Measurements from ENCODE around the gene SLC25A30. TPM values are rescaled to one million over a fixed set of nuclear protein-coding genes. Genes with fewer than 3 reads are reported as not detected.

Gene SLC25A30
- total and polyA plus RNA-seq, 2 of the 13 experiments (the other 11 are each of a cell fraction or from before 2014, with no cell fraction given) = 19.6 to 22.5 TPM

DNA sequence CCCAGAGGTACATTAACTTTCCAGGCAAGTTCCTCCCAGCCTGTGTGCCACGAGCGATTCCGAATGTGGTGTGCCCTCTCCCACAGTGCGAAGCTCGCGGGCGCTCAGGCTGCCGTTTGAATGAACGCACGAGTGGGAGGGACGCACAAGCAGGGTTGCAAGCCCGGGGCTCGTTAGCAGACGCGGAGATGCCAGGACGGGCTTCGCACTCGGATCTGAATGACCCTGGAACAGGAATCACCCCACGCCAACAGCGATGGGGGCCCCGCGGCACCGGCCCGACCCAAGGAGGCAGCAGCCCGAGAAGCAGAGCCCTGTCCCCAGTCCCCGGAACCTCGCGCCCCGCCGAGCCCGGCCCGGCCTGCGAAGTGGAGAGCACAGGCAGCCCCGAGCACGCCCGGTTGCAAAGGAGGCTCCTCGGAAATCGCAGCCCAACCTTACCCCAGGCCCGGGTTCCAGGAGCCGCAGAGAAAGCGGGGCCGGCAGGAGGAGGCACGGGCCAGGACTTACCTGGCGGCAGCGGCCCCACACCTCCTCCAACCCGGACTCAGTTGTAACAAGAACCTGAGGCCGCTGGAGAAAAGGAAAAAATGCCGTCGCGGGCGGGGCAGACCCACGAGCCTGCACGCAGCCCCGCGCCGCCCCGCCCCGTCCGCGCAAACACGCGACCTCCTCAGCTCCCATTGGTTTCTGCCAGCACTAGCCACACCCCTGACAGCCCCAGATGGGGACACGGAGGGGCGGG, at the start of gene SLC25A30 (continued):
- peak; percentile 16; the same call in 1 of the 2 replicates for TF ChIP-seq TBX3 (IDR thresholded peaks at IDR 0.05; ENCODE audit: borderline replicate concordance)
- TF ChIP-seq, protein P1, sequence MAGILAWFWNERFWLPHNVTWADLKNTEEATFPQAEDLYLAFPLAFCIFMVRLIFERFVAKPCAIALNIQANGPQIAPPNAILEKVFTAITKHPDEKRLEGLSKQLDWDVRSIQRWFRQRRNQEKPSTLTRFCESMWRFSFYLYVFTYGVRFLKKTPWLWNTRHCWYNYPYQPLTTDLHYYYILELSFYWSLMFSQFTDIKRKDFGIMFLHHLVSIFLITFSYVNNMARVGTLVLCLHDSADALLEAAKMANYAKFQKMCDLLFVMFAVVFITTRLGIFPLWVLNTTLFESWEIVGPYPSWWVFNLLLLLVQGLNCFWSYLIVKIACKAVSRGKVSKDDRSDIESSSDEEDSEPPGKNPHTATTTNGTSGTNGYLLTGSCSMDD (CRISPR knock-in tag; IDR thresholded peaks at IDR 0.05) = no peak
- peak; percentile 8; the same call in 1 of the 2 replicates for TF ChIP-seq ZNF160 (CRISPR knock-in tag; IDR thresholded peaks at IDR 0.05)
- TF ChIP-seq ZNF746 (CRISPR knock-in tag; IDR thresholded peaks at IDR 0.05) = 0 out of 2 replicates have a peak, but pooled peaks have one; percentile 38
- peak; percentile 46; the same call in 1 of the 2 replicates for TF ChIP-seq NR0B2 (CRISPR knock-in tag; IDR thresholded peaks at IDR 0.05)
- no peak for TF ChIP-seq MYNN (CRISPR knock-in tag; IDR thresholded peaks at IDR 0.05; ENCODE audit: low read depth)
- no peak for TF ChIP-seq ZNF326 (CRISPR knock-in tag; IDR thresholded peaks at IDR 0.05; ENCODE audit: borderline replicate concordance)
- peak; percentile 54; the same call in 1 of the 2 replicates for TF ChIP-seq SALL1 (CRISPR knock-in tag; IDR thresholded peaks at IDR 0.05)
- peak; percentile 60; the same call in 1 of the 3 replicates for TF ChIP-seq MXI1 (IDR thresholded peaks at IDR 0.05; ENCODE audit: borderline replicate concordance, low read depth, low read length)
- peak; percentile 60; the same call in 1 of the 2 replicates for TF ChIP-seq MAZ (IDR thresholded peaks at IDR 0.05; ENCODE audit: borderline replicate concordance, low read depth, low read length)
- TF ChIP-seq MAZ (CRISPR knock-in tag; IDR thresholded peaks at IDR 0.05; ENCODE audit: low read depth) = no peak
- no peak for TF ChIP-seq ZSCAN31 (CRISPR knock-in tag; IDR thresholded peaks at IDR 0.05; ENCODE audit: low read depth)
- no peak for TF ChIP-seq SIN3B (IDR thresholded peaks at IDR 0.05; ENCODE audit: low read length)
- TF ChIP-seq, protein P2, sequence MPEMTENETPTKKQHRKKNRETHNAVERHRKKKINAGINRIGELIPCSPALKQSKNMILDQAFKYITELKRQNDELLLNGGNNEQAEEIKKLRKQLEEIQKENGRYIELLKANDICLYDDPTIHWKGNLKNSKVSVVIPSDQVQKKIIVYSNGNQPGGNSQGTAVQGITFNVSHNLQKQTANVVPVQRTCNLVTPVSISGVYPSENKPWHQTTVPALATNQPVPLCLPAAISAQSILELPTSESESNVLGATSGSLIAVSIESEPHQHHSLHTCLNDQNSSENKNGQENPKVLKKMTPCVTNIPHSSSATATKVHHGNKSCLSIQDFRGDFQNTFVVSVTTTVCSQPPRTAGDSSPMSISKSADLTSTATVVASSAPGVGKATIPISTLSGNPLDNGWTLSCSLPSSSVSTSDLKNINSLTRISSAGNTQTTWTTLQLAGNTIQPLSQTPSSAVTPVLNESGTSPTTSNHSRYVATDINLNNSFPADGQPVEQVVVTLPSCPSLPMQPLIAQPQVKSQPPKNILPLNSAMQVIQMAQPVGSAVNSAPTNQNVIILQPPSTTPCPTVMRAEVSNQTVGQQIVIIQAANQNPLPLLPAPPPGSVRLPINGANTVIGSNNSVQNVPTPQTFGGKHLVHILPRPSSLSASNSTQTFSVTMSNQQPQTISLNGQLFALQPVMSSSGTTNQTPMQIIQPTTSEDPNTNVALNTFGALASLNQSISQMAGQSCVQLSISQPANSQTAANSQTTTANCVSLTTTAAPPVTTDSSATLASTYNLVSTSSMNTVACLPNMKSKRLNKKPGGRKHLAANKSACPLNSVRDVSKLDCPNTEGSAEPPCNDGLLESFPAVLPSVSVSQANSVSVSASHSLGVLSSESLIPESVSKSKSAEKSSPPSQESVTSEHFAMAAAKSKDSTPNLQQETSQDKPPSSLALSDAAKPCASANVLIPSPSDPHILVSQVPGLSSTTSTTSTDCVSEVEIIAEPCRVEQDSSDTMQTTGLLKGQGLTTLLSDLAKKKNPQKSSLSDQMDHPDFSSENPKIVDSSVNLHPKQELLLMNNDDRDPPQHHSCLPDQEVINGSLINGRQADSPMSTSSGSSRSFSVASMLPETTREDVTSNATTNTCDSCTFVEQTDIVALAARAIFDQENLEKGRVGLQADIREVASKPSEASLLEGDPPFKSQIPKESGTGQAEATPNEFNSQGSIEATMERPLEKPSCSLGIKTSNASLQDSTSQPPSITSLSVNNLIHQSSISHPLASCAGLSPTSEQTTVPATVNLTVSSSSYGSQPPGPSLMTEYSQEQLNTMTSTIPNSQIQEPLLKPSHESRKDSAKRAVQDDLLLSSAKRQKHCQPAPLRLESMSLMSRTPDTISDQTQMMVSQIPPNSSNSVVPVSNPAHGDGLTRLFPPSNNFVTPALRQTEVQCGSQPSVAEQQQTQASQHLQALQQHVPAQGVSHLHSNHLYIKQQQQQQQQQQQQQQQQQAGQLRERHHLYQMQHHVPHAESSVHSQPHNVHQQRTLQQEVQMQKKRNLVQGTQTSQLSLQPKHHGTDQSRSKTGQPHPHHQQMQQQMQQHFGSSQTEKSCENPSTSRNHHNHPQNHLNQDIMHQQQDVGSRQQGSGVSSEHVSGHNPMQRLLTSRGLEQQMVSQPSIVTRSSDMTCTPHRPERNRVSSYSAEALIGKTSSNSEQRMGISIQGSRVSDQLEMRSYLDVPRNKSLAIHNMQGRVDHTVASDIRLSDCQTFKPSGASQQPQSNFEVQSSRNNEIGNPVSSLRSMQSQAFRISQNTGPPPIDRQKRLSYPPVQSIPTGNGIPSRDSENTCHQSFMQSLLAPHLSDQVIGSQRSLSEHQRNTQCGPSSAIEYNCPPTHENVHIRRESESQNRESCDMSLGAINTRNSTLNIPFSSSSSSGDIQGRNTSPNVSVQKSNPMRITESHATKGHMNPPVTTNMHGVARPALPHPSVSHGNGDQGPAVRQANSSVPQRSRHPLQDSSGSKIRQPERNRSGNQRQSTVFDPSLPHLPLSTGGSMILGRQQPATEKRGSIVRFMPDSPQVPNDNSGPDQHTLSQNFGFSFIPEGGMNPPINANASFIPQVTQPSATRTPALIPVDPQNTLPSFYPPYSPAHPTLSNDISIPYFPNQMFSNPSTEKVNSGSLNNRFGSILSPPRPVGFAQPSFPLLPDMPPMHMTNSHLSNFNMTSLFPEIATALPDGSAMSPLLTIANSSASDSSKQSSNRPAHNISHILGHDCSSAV (CRISPR knock-in tag; IDR thresholded peaks at IDR 0.05; ENCODE audit: borderline replicate concordance) = no peak
- TF ChIP-seq NFKBIZ (CRISPR knock-in tag; IDR thresholded peaks at IDR 0.05) = no peak
- TF ChIP-seq ZNF790 (CRISPR knock-in tag; IDR thresholded peaks at IDR 0.05; ENCODE audit: borderline replicate concordance) = peak; percentile 72; the same call in 1 of the 2 replicates
- TF ChIP-seq NR2C2 (CRISPR knock-in tag; IDR thresholded peaks at IDR 0.05; ENCODE audit: borderline replicate concordance) = peak; percentile 43; the same call in 1 of the 2 replicates
- no peak for TF ChIP-seq ZNF430 (CRISPR knock-in tag; IDR thresholded peaks at IDR 0.05)
- TF ChIP-seq ZNF260 (CRISPR knock-in tag; IDR thresholded peaks at IDR 0.05; ENCODE audit: borderline replicate concordance, low read depth) = no peak
- 0 out of 2 replicates have a peak, but pooled peaks have one; percentile 14 for TF ChIP-seq BORCS8-MEF2B (CRISPR knock-in tag; IDR thresholded peaks at IDR 0.05)

All from HepG2 (cell line).